IPS-18a (cell line): Measurements from ENCODE around the gene CCDC180.
"Not testable (repeated sequence)": the region's sequence is repeated elsewhere in the genome, so short reads cannot be mapped to it uniquely, and the experiment has no call there.

Source experiments
- H3K27ac ChIP-seq: one replicate; pipeline ENCODE4 v1.5.1; 2013; ENCODE audit warnings: low read length
- H3K27me3 ChIP-seq: one replicate; pipeline ENCODE4 v1.6.1; 2013; ENCODE audit warnings: mild to moderate bottlenecking, low read length; ENCODE audit not compliant: control insufficient read depth, insufficient read depth
- H3K36me3 ChIP-seq: one replicate; pipeline ENCODE4 v1.6.1; 2013; ENCODE audit warnings: low read depth, low read length; ENCODE audit not compliant: control insufficient read depth
- H3K4me1 ChIP-seq: one replicate; pipeline ENCODE4 v1.6.1; 2013; ENCODE audit warnings: low read depth, low read length; ENCODE audit not compliant: control insufficient read depth
- H3K4me3 ChIP-seq: one replicate; pipeline ENCODE4 v1.5.1; 2013; ENCODE audit warnings: low read length
- H3K9ac ChIP-seq: one replicate; pipeline ENCODE4 v1.6.1; 2013; ENCODE audit warnings: mild to moderate bottlenecking, low read length, moderate library complexity
- H3K9me3 ChIP-seq: one replicate; pipeline ENCODE4 v1.6.1; 2013; ENCODE audit warnings: low read depth, low read length; ENCODE audit not compliant: control insufficient read depth

Gene CCDC180

GRCh38 chr9:97322105-97322504, 14.6 kb downstream of the CCDC180 start:
- Histone ChIP-seq H3K27me3 (no peaks in the 10 kb centered on the region), H3K27ac (no peak overlapping the region), H3K4me1 (no peaks in the 10 kb centered on the region)

GRCh38 chr9:97324954-97325353, 17.5 kb downstream of the CCDC180 start:
- Histone ChIP-seq H3K4me3 (no peak overlapping the region), H3K36me3 (peaks cover 2% of the 10 kb centered on the region)

More at GRCh38 chr9:97322105-97322504, 14.6 kb downstream of the CCDC180 start:
- H3K36me3 ChIP-seq = peaks cover 3% of the 10 kb centered on the region
- no peak overlapping the region for H3K9ac ChIP-seq
- H3K4me3 ChIP-seq = no peak overlapping the region
- H3K9me3 ChIP-seq = no peaks in the 10 kb centered on the region

GRCh38 chr9:97327562-97327961, 20.1 kb downstream of the CCDC180 start:
- no peaks in the 10 kb centered on the region for H3K4me1 ChIP-seq
- no peaks in the 10 kb centered on the region for H3K36me3 ChIP-seq
- H3K9ac ChIP-seq = no peak overlapping the region
- no peak overlapping the region for H3K4me3 ChIP-seq
- no peak overlapping the region for H3K27ac ChIP-seq
- H3K27me3 ChIP-seq = no peaks in the 10 kb centered on the region
- no peaks in the 10 kb centered on the region for H3K9me3 ChIP-seq

More at GRCh38 chr9:97324954-97325353, 17.5 kb downstream of the CCDC180 start:
- Histone ChIP-seq H3K4me1 (no peaks in the 10 kb centered on the region), H3K9ac (no peak overlapping the region), H3K27me3 (no peaks in the 10 kb centered on the region), H3K27ac (no peak overlapping the region), H3K9me3 (no peaks in the 10 kb centered on the region)

- no peak overlapping the region for H3K9ac ChIP-seq
- no peaks in the 10 kb centered on the region for H3K36me3 ChIP-seq
- H3K27me3 ChIP-seq = no peaks in the 10 kb centered on the region
- no peak overlapping the region for H3K27ac ChIP-seq
- no peak overlapping the region for H3K4me3 ChIP-seq
- no peaks in the 10 kb centered on the region for H3K4me1 ChIP-seq
- H3K9me3 ChIP-seq = no peaks in the 10 kb centered on the region
Observed at GRCh38 chr9:97332993-97333392, 25.5 kb downstream of the CCDC180 start.

- not testable (repeated sequence) for H3K4me3 ChIP-seq, H3K36me3 ChIP-seq, H3K4me1 ChIP-seq, H3K27me3 ChIP-seq, H3K9me3 ChIP-seq, H3K9ac ChIP-seq, H3K27ac ChIP-seq
Observed at GRCh38 chr9:97335622-97336021, 28.2 kb downstream of the CCDC180 start.

GRCh38 chr9:97348871-97349270, 41.4 kb downstream of the CCDC180 start:
- Histone ChIP-seq H3K4me1 (no peaks in the 10 kb centered on the region), H3K9ac (no peak overlapping the region), H3K4me3 (no peak overlapping the region), H3K27me3 (no peaks in the 10 kb centered on the region), H3K9me3 (no peaks in the 10 kb centered on the region), H3K27ac (no peak overlapping the region), H3K36me3 (no peaks in the 10 kb centered on the region)

- no peak overlapping the region for H3K9ac ChIP-seq
Observed at GRCh38 chr9:97349400-97349799, 41.9 kb downstream of the CCDC180 start.

GRCh38 chr9:97354637-97355036, 47.2 kb downstream of the CCDC180 start:
- no peaks in the 10 kb centered on the region for H3K27me3 ChIP-seq
- H3K4me3 ChIP-seq = no peak overlapping the region
- H3K9ac ChIP-seq = no peak overlapping the region
- no peak overlapping the region for H3K27ac ChIP-seq
- H3K36me3 ChIP-seq = no peaks in the 10 kb centered on the region
- H3K4me1 ChIP-seq = no peaks in the 10 kb centered on the region
- H3K9me3 ChIP-seq = no peaks in the 10 kb centered on the region

More at GRCh38 chr9:97349400-97349799, 41.9 kb downstream of the CCDC180 start:
- Histone ChIP-seq H3K4me3 (no peak overlapping the region), H3K27ac (no peak overlapping the region), H3K36me3 (no peaks in the 10 kb centered on the region), H3K27me3 (no peaks in the 10 kb centered on the region), H3K9me3 (no peaks in the 10 kb centered on the region), H3K4me1 (no peaks in the 10 kb centered on the region)

GRCh38 chr9:97357056-97357455, 49.6 kb downstream of the CCDC180 start:
- H3K4me3 ChIP-seq = no peak overlapping the region
- no peaks in the 10 kb centered on the region for H3K36me3 ChIP-seq
- H3K27me3 ChIP-seq = no peaks in the 10 kb centered on the region
- no peaks in the 10 kb centered on the region for H3K9me3 ChIP-seq
- no peaks in the 10 kb centered on the region for H3K4me1 ChIP-seq
- H3K27ac ChIP-seq = no peak overlapping the region
- no peak overlapping the region for H3K9ac ChIP-seq
